Adrenal gland (tissue), 5 donors: Measurements from ENCODE around the gene WWOX.

Source experiments
- POLR2A ChIP-seq, 2 donors: fragments of 450-650 bp; IDR thresholded peaks; one replicate each; pipeline ENCODE4 v1.6.1; 2017; ENCODE audit warnings: antibody characterized with exemption in 2 of 2, mild to moderate bottlenecking in 2 of 2, moderate library complexity in 1 of 2
- TF ChIP-seq, protein P1 (sequence below), 6 experiments: fragments of 450-650 bp in 4 of 6; fragments of 200-600 bp in 2 of 6; sonication (generic) in 1 of 6; IDR thresholded peaks; 1 replicate in 5 of 6; 2 replicates in 1 of 6; pipeline versions ENCODE4 v1.5.1 to v1.8.0; 2016 to 2021; ENCODE audit warnings: antibody characterized with exemption in 6 of 6, mild to moderate bottlenecking in 2 of 6, moderate library complexity in 1 of 6
- donor health status: DM: no; HTN: no; CAD: no.

DNA sequence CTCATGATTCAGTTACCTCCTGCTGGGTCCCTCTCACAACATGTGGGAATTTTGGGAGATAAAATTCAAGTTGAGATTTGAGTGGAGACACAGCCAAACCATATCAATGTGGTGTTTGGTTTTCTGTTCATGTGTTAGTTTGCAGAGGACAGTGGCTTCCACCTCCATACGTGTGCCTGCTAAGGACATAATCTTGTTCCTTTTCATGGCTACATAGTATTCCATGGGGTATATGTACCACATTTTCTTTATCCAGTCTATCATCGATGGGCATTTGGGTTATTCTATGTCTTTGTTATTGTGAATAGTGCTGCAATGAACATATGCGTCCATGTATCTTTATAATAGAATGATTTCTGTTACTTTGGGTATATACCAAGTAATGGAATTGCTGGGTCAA, 4.5 kb upstream of the WWOX start:
- TF ChIP-seq POLR2A (IDR thresholded peaks at IDR 0.05) = no peak
- TF ChIP-seq, protein P1, sequence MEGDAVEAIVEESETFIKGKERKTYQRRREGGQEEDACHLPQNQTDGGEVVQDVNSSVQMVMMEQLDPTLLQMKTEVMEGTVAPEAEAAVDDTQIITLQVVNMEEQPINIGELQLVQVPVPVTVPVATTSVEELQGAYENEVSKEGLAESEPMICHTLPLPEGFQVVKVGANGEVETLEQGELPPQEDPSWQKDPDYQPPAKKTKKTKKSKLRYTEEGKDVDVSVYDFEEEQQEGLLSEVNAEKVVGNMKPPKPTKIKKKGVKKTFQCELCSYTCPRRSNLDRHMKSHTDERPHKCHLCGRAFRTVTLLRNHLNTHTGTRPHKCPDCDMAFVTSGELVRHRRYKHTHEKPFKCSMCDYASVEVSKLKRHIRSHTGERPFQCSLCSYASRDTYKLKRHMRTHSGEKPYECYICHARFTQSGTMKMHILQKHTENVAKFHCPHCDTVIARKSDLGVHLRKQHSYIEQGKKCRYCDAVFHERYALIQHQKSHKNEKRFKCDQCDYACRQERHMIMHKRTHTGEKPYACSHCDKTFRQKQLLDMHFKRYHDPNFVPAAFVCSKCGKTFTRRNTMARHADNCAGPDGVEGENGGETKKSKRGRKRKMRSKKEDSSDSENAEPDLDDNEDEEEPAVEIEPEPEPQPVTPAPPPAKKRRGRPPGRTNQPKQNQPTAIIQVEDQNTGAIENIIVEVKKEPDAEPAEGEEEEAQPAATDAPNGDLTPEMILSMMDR (IDR thresholded peaks at IDR 0.05) = no peak
